Hematopoietic multipotent progenitor cell treated with erythropoietin and hydrocortisone succinate and interleukin-3 and kit ligand, for 17 days (in vitro differentiated cells): ENCODE data around the gene HIRA.
A peak's percentile ranks its signal among the peaks of the same experiment; 100 is the strongest.
"Not testable (repeated sequence)": the region's sequence is repeated elsewhere in the genome, so short reads cannot be mapped to it uniquely, and the experiment has no call there.

ENCODE experiments used
- DNase-seq: peaks from one replicate; pipeline ENCODE4 v3.0.0-alpha.2; 2015; ENCODE audit warnings: low spot score

Gene HIRA

GRCh38 chr22:19330205-19330604 is 101.3 kb downstream of the HIRA start:
- DNase-seq = not testable (repeated sequence)

- DNase-seq = no peak
These were observed 102.1 kb downstream of the HIRA start for GRCh38 chr22:19329454-19329853.

- no peak for DNase-seq
These were observed 106.1 kb downstream of the HIRA start for GRCh38 chr22:19325296-19325948.

- DNase-seq = not testable (repeated sequence)
These were observed 108.1 kb downstream of the HIRA start for GRCh38 chr22:19323420-19323819.

- DNase-seq = no peak
These were observed 109.8 kb downstream of the HIRA start for GRCh38 chr22:19321757-19322156.

- DNase-seq = not testable (repeated sequence)
These were observed 111.4 kb downstream of the HIRA start for GRCh38 chr22:19320136-19320535.

GRCh38 chr22:19319281-19319680 is 112.3 kb downstream of the HIRA start:
- DNase-seq = no peak

GRCh38 chr22:19317865-19318264 is 113.7 kb downstream of the HIRA start:
- no peak for DNase-seq

- no peak for DNase-seq
These were observed 123.7 kb downstream of the HIRA start for GRCh38 chr22:19307872-19308271.

- DNase-seq = not testable (repeated sequence)
These were observed 125.0 kb downstream of the HIRA start for GRCh38 chr22:19306535-19306934.

- DNase-seq = no peak
These were observed 127.0 kb downstream of the HIRA start for GRCh38 chr22:19304547-19304946.

- DNase-seq = no peak
These were observed 127.7 kb downstream of the HIRA start for GRCh38 chr22:19303785-19304184.

- no peak for DNase-seq
These were observed 135.8 kb downstream of the HIRA start for GRCh38 chr22:19295733-19296132.

- no peak for DNase-seq
These were observed 138.9 kb downstream of the HIRA start for GRCh38 chr22:19292458-19293230.

- DNase-seq = peak; percentile 60
These were observed 139.7 kb downstream of the HIRA start, which contains the start of gene CLTCL1 for GRCh38 chr22:19291580-19292457. Gene CLTCL1, minus strand, starts transcription at chr22:19291719. Its CDS starts 78 bp downstream, at chr22:19291641.

- DNase-seq = no peak
These were observed 140.3 kb downstream of the HIRA start for GRCh38 chr22:19291218-19291579.

- DNase-seq = no peak
These were observed 140.9 kb downstream of the HIRA start for GRCh38 chr22:19290400-19291217.

GRCh38 chr22:19289475-19290161 is 141.9 kb downstream of the HIRA start:
- DNase-seq = no peak

GRCh38 chr22:19287889-19288288 is 143.6 kb downstream of the HIRA start:
- no peak for DNase-seq

GRCh38 chr22:19287076-19287707 is 144.3 kb downstream of the HIRA start:
- DNase-seq = no peak

GRCh38 chr22:19285831-19286230 is 145.7 kb downstream of the HIRA start:
- no peak for DNase-seq
